Erythroblast (primary cell): ENCODE data around the gene IVNS1ABP.
"Not testable (repeated sequence)": the region's sequence is repeated elsewhere in the genome, so short reads cannot be mapped to it uniquely, and the experiment has no call there.

Experiments used
- DNase-seq, 2 experiments: peaks; one replicate each; lab custom pipeline; 2025; lab: John Stamatoyannopoulos, UW
- GATA1 ChIP-seq: IDR thresholded peaks from 2 replicates; pipeline ENCODE4 v1.6.1; 2011; ENCODE audit warnings: low read depth, mild to moderate bottlenecking, control low read depth, low read length, moderate library complexity
- POLR2A ChIP-seq: IDR thresholded peaks from 2 replicates; pipeline ENCODE4 v1.6.1; 2011; ENCODE audit warnings: mild to moderate bottlenecking, low read length

IVNS1ABP gene

GRCh38 chr1:185267701-185268100, 49.3 kb downstream of the IVNS1ABP start:
- TF ChIP-seq GATA1 (no peak), POLR2A (no peak)
- no peak for DNase-seq

GRCh38 chr1:185267301-185267700, 49.7 kb downstream of the IVNS1ABP start:
- peak; percentile 19 to 59 for DNase-seq
- TF ChIP-seq POLR2A (no peak), GATA1 (no peak)

GRCh38 chr1:185265314-185265713, 51.7 kb downstream of the IVNS1ABP start:
- no peak for TF ChIP-seq POLR2A
- no peak for TF ChIP-seq GATA1
- DNase-seq = no peak

GRCh38 chr1:185263780-185264179, 53.3 kb downstream of the IVNS1ABP start:
- TF ChIP-seq POLR2A (no peak), GATA1 (no peak)
- peak; percentile 24 to 84 for DNase-seq

- TF ChIP-seq POLR2A = no peak
- TF ChIP-seq GATA1 = no peak
- peak; percentile 22 to 51 for DNase-seq
Observed at GRCh38 chr1:185263292-185263691, 53.8 kb downstream of the IVNS1ABP start.

- no peak for DNase-seq
- TF ChIP-seq GATA1 = no peak
- no peak for TF ChIP-seq POLR2A
Observed at GRCh38 chr1:185262151-185262550, 54.9 kb downstream of the IVNS1ABP start.

GRCh38 chr1:185260611-185261010, 56.4 kb downstream of the IVNS1ABP start:
- DNase-seq = no peak
- no peak for TF ChIP-seq POLR2A
- no peak for TF ChIP-seq GATA1

- TF ChIP-seq GATA1 (no peak), POLR2A (no peak)
- no peak for DNase-seq
Observed at GRCh38 chr1:185258676-185259075, 58.4 kb downstream of the IVNS1ABP start.

GRCh38 chr1:185257950-185258208, 59.2 kb downstream of the IVNS1ABP start:
- TF ChIP-seq GATA1 (no peak), POLR2A (no peak)
- no peak for DNase-seq

GRCh38 chr1:185257116-185257949, 59.7 kb downstream of the IVNS1ABP start:
- DNase-seq = not testable (repeated sequence)

GRCh38 chr1:185255595-185255994, 61.4 kb downstream of the IVNS1ABP start:
- not testable (repeated sequence) for DNase-seq

- DNase-seq = not testable (repeated sequence)
Observed at GRCh38 chr1:185252404-185252803, 64.6 kb downstream of the IVNS1ABP start.

GRCh38 chr1:185251928-185252327, 65.1 kb downstream of the IVNS1ABP start:
- DNase-seq = not testable (repeated sequence)

GRCh38 chr1:185250063-185250462, 67.0 kb downstream of the IVNS1ABP start:
- no peak for DNase-seq
- TF ChIP-seq POLR2A (no peak), GATA1 (no peak)

GRCh38 chr1:185249563-185249962, 67.5 kb downstream of the IVNS1ABP start:
- peak; percentile 10 to 29 for DNase-seq
- TF ChIP-seq GATA1 (no peak), POLR2A (no peak)
